GM12873 (cell line): Measurements from ENCODE around the gene CCDC28B.

Experiments used
- CTCF ChIP-seq: IDR thresholded peaks from 2 replicates; pipeline ENCODE4 v1.5.1; 2012; ENCODE audit warnings: low read depth, mild to moderate bottlenecking, moderate library complexity, low read length, control low read depth; ENCODE audit not compliant: insufficient read depth; ENCODE audit errors: missing control alignments

The CCDC28B gene

GRCh38 chr1:32178380-32179192 is 21.8 kb upstream of the CCDC28B start:
- TF ChIP-seq CTCF, result no peak

- no peak for TF ChIP-seq CTCF
These were observed 21.3 kb upstream of the CCDC28B start for GRCh38 chr1:32179193-32179442.

DNA sequence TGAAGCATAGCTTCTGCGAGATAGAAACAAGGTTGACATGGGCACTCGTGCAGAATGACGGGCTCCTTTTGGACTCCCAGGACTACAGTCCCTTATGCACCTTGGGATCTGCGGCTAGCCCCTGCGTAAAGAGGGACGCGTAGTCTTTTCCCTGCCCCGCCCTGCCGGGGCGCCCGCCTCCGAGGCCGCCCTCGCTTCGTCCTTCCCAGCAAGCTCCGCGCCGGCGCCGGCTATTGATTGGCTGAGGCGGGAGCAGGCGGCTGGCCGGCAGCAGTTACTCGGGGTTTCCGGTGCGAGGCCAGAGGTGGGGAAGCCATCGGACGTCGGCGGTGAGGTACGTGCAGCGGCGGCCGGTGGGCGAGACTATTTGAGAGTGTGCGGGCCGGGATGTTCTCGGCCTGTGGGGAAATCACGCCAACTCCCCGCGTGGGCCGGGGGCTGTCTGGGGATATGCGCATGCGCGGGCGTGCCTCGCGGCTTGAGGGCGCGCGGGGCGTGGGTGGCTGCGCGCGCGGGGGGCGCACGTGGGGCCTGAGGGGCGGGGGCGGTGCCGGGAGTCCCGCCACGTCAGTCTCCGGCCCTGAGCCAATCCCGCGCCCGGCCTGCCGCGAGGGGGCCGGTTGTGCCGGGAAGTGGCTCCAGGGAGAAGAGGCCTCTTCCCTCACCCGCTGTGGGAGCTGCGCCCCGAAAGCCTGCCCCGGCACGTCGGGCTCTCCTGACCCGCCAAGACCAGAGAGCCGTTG is 20.8 kb upstream of the CCDC28B start, which contains the start of gene TXLNA:
TXLNA (plus strand) TSS at position 233 of the 743 bp plus-strand sequence. CDS start 671 bp downstream, outside the sequence.
- TF ChIP-seq CTCF, result no peak

GRCh38 chr1:32180186-32181060 is 20.0 kb upstream of the CCDC28B start:
- no peak for TF ChIP-seq CTCF

- no peak for TF ChIP-seq CTCF
These were observed 19.3 kb upstream of the CCDC28B start for GRCh38 chr1:32181065-32181464.

DNA sequence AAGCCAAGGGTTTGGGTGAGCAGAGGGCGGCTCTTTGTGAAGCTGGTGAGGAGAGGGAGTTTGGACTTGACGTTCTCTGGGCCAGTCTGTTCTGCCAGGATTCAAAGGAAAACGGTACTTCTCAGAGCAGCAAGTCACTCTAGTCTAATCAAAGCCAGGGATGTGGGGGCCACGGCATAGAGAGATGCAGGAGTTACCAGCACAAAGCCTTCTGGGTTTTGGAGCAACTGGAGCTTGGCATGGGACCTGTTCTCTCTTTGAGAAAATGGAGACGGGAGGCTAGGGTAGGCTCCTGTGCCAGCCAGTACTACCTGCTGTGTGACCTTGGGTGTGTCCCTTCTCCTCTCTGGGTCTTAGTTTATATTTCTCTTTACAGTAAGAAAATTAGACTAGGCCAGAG is 18.8 kb upstream of the CCDC28B start:
- TF ChIP-seq CTCF, result no peak

GRCh38 chr1:32182060-32182459 is 18.3 kb upstream of the CCDC28B start:
- no peak for TF ChIP-seq CTCF
